HL-60 (cell line): ENCODE data around the gene BMP7.

Experiments used
- DNase-seq, 2 experiments: peaks; one replicate each; pipeline ENCODE4 v3.0.0-alpha.2; 2010 to 2020; ENCODE audit warnings: low read depth in 1 of 2, low spot score in 1 of 2
- H3K27ac ChIP-seq: fragments of 250-450 bp; sonication (Bioruptor Pico); replicated peaks from 2 replicates; pipeline ENCODE4 v1.5.1; 2020; ENCODE audit warnings: mild to moderate bottlenecking, moderate library complexity
- H3K27me3 ChIP-seq: fragments of 250-450 bp; sonication (Bioruptor Pico); 2 replicates; pipeline ENCODE4 v1.5.1; 2021; ENCODE audit warnings: mild to moderate bottlenecking, moderate library complexity; ENCODE audit not compliant: insufficient read depth, poor library complexity, severe bottlenecking
- H3K4me3 ChIP-seq: replicated peaks from 2 replicates; pipeline ENCODE4 v1.5.1; 2011; ENCODE audit warnings: mild to moderate bottlenecking, control low read depth, low read length; ENCODE audit not compliant: insufficient read depth
- CTCF ChIP-seq: IDR thresholded peaks from one replicate; pipeline ENCODE4 v1.5.1; 2011; ENCODE audit warnings: low read length, control low read depth, inconsistent platforms; ENCODE audit not compliant: insufficient read depth
- GABPA ChIP-seq: IDR thresholded peaks from 2 replicates; pipeline ENCODE4 v1.6.1; 2012; ENCODE audit warnings: low read depth
- POLR2AphosphoS5 ChIP-seq: IDR thresholded peaks from 2 replicates; pipeline ENCODE4 v1.6.1; 2012; ENCODE audit warnings: low read depth
- REST ChIP-seq: IDR thresholded peaks from 2 replicates; pipeline ENCODE4 v1.6.1; 2012; ENCODE audit warnings: low read depth; ENCODE audit not compliant: insufficient replicate concordance
- SPI1 ChIP-seq: IDR thresholded peaks from 2 replicates; pipeline ENCODE4 v1.6.1; 2012; ENCODE audit warnings: low read depth, mild to moderate bottlenecking, borderline replicate concordance

BMP7 gene

GRCh38 chr20:57187068-57187634 is 79.3 kb downstream of the BMP7 start:
- no peaks in the 10 kb centered on the region for H3K27me3 ChIP-seq
- DNase-seq: no peak
- TF ChIP-seq POLR2AphosphoS5 (no peak), GABPA (no peak), CTCF (no peak), REST (no peak), SPI1 (no peak)
- H3K4me3 ChIP-seq: no peak overlapping the region
- H3K27ac ChIP-seq: no peak overlapping the region

GRCh38 chr20:57186192-57186591 is 80.2 kb downstream of the BMP7 start:
- Histone ChIP-seq H3K4me3 (no peak overlapping the region), H3K27ac (no peak overlapping the region), H3K27me3 (no peaks in the 10 kb centered on the region)
- no peak for TF ChIP-seq POLR2AphosphoS5
- TF ChIP-seq CTCF: no peak
- TF ChIP-seq REST: no peak
- no peak for TF ChIP-seq GABPA
- TF ChIP-seq SPI1: no peak
- DNase-seq: no peak

GRCh38 chr20:57185188-57185743 is 81.2 kb downstream of the BMP7 start:
- H3K27ac ChIP-seq: no peak overlapping the region
- H3K27me3 ChIP-seq: no peaks in the 10 kb centered on the region
- TF ChIP-seq CTCF (no peak), GABPA (no peak), SPI1 (no peak), REST (no peak), POLR2AphosphoS5 (no peak)
- no peak overlapping the region for H3K4me3 ChIP-seq
- no peak for DNase-seq
